Measurements from ENCODE around the gene GSTM3.

- TF ChIP-seq, protein P1, sequence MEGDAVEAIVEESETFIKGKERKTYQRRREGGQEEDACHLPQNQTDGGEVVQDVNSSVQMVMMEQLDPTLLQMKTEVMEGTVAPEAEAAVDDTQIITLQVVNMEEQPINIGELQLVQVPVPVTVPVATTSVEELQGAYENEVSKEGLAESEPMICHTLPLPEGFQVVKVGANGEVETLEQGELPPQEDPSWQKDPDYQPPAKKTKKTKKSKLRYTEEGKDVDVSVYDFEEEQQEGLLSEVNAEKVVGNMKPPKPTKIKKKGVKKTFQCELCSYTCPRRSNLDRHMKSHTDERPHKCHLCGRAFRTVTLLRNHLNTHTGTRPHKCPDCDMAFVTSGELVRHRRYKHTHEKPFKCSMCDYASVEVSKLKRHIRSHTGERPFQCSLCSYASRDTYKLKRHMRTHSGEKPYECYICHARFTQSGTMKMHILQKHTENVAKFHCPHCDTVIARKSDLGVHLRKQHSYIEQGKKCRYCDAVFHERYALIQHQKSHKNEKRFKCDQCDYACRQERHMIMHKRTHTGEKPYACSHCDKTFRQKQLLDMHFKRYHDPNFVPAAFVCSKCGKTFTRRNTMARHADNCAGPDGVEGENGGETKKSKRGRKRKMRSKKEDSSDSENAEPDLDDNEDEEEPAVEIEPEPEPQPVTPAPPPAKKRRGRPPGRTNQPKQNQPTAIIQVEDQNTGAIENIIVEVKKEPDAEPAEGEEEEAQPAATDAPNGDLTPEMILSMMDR (IDR thresholded peaks at IDR 0.05): no peak
- no peak for TF ChIP-seq POLR2A (IDR thresholded peaks at IDR 0.05)
- no peak for TF ChIP-seq EP300 (IDR thresholded peaks at IDR 0.05)
- TF ChIP-seq POLR2AphosphoS5 (IDR thresholded peaks at IDR 0.05): no peak
Measured at GRCh38 chr1:109704173-109704572, 36.7 kb downstream of the GSTM3 start.

All from stomach (tissue), 4 donors.